Hepatocyte (in vitro differentiated cells): ENCODE measurements around the gene FAM193A. TPM values are rescaled to one million over a fixed set of nuclear protein-coding genes. Genes with fewer than 3 reads are reported as not detected.
"Not testable (repeated sequence)": the region's sequence is repeated elsewhere in the genome, so short reads cannot be mapped to it uniquely, and the experiment has no call there.

Source experiments
- DNase-seq: peaks from one replicate; pipeline ENCODE4 v3.0.0-alpha.2; 2016; ENCODE audit warnings: low spot score
- H2AFZ ChIP-seq: fragments of 200-600 bp; sonication (generic); 2 replicates; pipeline ENCODE4 v1.6.0; 2016; ENCODE audit warnings: antibody characterized with exemption, mild to moderate bottlenecking
- H3K27ac ChIP-seq: fragments of 200-600 bp; sonication (generic); 2 replicates; pipeline ENCODE4 v1.5.1; 2016; ENCODE audit warnings: mild to moderate bottlenecking
- H3K27me3 ChIP-seq: fragments of 200-600 bp; sonication (generic); 2 replicates; pipeline ENCODE4 v1.6.1; 2016
- H3K36me3 ChIP-seq: fragments of 200-600 bp; sonication (generic); replicated peaks from 2 replicates; pipeline ENCODE4 v1.5.1; 2016; ENCODE audit warnings: low read depth; ENCODE audit not compliant: insufficient read depth
- H3K4me1 ChIP-seq: fragments of 200-600 bp; sonication (generic); 2 replicates; pipeline ENCODE4 v1.5.1; 2016; ENCODE audit warnings: mild to moderate bottlenecking, moderate library complexity; ENCODE audit not compliant: insufficient read depth
- H3K4me2 ChIP-seq: fragments of 200-600 bp; sonication (generic); 2 replicates; pipeline ENCODE4 v1.6.0; 2016
- H3K4me3 ChIP-seq: fragments of 200-600 bp; sonication (generic); 2 replicates; pipeline ENCODE4 v1.5.1; 2016; ENCODE audit warnings: mild to moderate bottlenecking
- H3K79me2 ChIP-seq: fragments of 200-600 bp; sonication (generic); 2 replicates; pipeline ENCODE4 v1.6.0; 2017; ENCODE audit warnings: mild to moderate bottlenecking
- H3K9me2 ChIP-seq: fragments of 200-600 bp; sonication (generic); replicated peaks from 2 replicates; pipeline ENCODE4 v1.6.0; 2017; ENCODE audit warnings: mild to moderate bottlenecking; ENCODE audit not compliant: insufficient read depth
- H3K9me3 ChIP-seq: fragments of 200-600 bp; sonication (generic); 2 replicates; pipeline ENCODE4 v1.5.1; 2016; ENCODE audit warnings: low read depth, mild to moderate bottlenecking
- H4K20me1 ChIP-seq: fragments of 200-600 bp; sonication (generic); 2 replicates; pipeline ENCODE4 v1.6.0; 2016; ENCODE audit warnings: mild to moderate bottlenecking; ENCODE audit not compliant: insufficient read depth, poor library complexity, severe bottlenecking
- EZH2 ChIP-seq: fragments of 200-600 bp; sonication (generic); IDR thresholded peaks from 2 replicates; pipeline ENCODE4 v1.6.1; 2016; ENCODE audit warnings: antibody characterized with exemption, mild to moderate bottlenecking, borderline replicate concordance
- EZH2phosphoT487 ChIP-seq: fragments of 200-600 bp; sonication (generic); IDR thresholded peaks from one replicate; pipeline ENCODE4 v1.6.1; 2018; ENCODE audit warnings: antibody characterized with exemption, mild to moderate bottlenecking, low read depth, moderate library complexity; ENCODE audit not compliant: unreplicated experiment, severe bottlenecking
- WGBS: methylation state at CpG from one replicate; pipeline ENCODE4 v1.1.6; 2016; ENCODE audit warnings: low lambda C conversion rate; ENCODE audit errors: missing lambda C conversion rate; 5-methylcytosine and 5-hydroxymethylcytosine counted together
- polyA plus RNA-seq: library from polyadenylated mRNA; unstranded; fragments of >200 nt; fragmentation: Nextera tagmentation; extraction: Ambion mirVana; gene quantifications from 2 replicates; pipeline ENCODE4 v1.2.1, GENCODE V29; 2016
- total RNA-seq: library from RNA; depleted of rRNA; stranded (reverse); fragments of >200 nt; gene quantifications from 2 replicates; pipeline ENCODE4 v1.2.3, GENCODE V29; 2014
- TF ChIP-seq, protein P1 (sequence below): fragments of 200-600 bp; sonication (generic); IDR thresholded peaks from 2 replicates; pipeline ENCODE4 v1.5.1; 2016; ENCODE audit warnings: antibody characterized with exemption, mild to moderate bottlenecking; ENCODE audit not compliant: poor library complexity

Gene FAM193A
- total and polyA plus RNA-seq, 2 experiments from 2014 or later, result 11.4 to 15.8 TPM

GRCh38 chr4:2535376-2536192 is 863 bp upstream of the FAM193A start:
- H3K9me2 ChIP-seq, result no peaks in the 10 kb centered on the region
- H3K4me1 ChIP-seq, result peaks cover 25% of the 10 kb centered on the region
- H3K79me2 ChIP-seq, result peaks cover 38% of the 10 kb centered on the region
- H3K4me2 ChIP-seq, result peak overlapping the region; percentile 91
- H4K20me1 ChIP-seq, result peaks cover 32% of the 10 kb centered on the region
- 3% methylated on average over 46 of the region's 77 CpGs for WGBS
- no peaks in the 10 kb centered on the region for H3K9me3 ChIP-seq
- H3K27me3 ChIP-seq, result no peaks in the 10 kb centered on the region
- peak overlapping the region; percentile 97 for H3K27ac ChIP-seq
- no peak for TF ChIP-seq EZH2phosphoT487
- TF ChIP-seq EZH2, result no peak
- TF ChIP-seq, protein P1, sequence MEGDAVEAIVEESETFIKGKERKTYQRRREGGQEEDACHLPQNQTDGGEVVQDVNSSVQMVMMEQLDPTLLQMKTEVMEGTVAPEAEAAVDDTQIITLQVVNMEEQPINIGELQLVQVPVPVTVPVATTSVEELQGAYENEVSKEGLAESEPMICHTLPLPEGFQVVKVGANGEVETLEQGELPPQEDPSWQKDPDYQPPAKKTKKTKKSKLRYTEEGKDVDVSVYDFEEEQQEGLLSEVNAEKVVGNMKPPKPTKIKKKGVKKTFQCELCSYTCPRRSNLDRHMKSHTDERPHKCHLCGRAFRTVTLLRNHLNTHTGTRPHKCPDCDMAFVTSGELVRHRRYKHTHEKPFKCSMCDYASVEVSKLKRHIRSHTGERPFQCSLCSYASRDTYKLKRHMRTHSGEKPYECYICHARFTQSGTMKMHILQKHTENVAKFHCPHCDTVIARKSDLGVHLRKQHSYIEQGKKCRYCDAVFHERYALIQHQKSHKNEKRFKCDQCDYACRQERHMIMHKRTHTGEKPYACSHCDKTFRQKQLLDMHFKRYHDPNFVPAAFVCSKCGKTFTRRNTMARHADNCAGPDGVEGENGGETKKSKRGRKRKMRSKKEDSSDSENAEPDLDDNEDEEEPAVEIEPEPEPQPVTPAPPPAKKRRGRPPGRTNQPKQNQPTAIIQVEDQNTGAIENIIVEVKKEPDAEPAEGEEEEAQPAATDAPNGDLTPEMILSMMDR, result peak; percentile 21
- H2AFZ ChIP-seq, result peak overlapping the region; percentile 89
- H3K4me3 ChIP-seq, result peak overlapping the region; percentile 84
- peak; percentile 63 for DNase-seq
- H3K36me3 ChIP-seq, result no peaks in the 10 kb centered on the region

GRCh38 chr4:2537011-2537830 is 774 bp downstream of the FAM193A start:
- H3K79me2 ChIP-seq, result peaks cover 55% of the 10 kb centered on the region

DNA sequence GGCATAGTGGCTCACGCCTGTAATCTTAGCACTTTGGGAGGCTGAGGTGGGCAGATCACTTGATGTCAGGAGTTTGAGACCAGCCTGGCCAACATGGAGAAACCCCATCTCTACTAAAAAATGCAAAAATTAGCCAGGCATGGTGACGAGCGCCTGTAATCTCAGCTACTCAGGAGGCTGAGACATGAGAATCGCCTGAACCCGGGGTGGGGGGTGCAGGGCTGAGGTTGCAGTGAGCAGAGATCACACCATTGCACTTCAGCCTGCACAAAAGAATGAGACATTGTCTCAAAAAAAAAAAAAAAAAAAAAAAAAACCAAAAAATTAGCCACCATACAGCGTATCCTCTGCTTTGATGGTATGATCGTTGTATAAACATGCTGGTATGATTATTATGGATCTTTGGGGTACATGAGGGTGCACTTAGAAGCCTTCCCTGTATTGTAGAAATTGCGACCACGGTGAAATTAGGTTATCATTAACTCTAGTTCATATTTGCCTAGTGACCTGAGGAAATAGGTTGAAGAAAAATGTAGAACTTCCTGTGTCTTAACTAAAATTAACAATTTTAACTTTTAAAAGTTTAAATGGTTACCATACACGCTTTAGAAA is 7.2 kb downstream of the FAM193A start:
- H3K79me2 ChIP-seq, result peaks cover 100% of the 10 kb centered on the region
- not testable (repeated sequence) for H2AFZ ChIP-seq, H3K4me2 ChIP-seq, H3K9me3 ChIP-seq, H3K27ac ChIP-seq, H3K4me1 ChIP-seq, H3K9me2 ChIP-seq, DNase-seq, H3K4me3 ChIP-seq, H3K27me3 ChIP-seq, H3K36me3 ChIP-seq
- WGBS, result 87% methylated on average over 10 of the region's 10 CpGs
- peaks cover 98% of the 10 kb centered on the region for H4K20me1 ChIP-seq

More at GRCh38 chr4:2537011-2537830, 774 bp downstream of the FAM193A start:
- peaks cover 25% of the 10 kb centered on the region for H3K4me1 ChIP-seq
- DNase-seq, result peak; percentile 82
- peaks cover 47% of the 10 kb centered on the region for H4K20me1 ChIP-seq
- H3K9me3 ChIP-seq, result no peaks in the 10 kb centered on the region
- peak overlapping the region; percentile 74 for H3K4me3 ChIP-seq
- H3K27ac ChIP-seq, result peak overlapping the region; percentile 94
- H2AFZ ChIP-seq, result peak overlapping the region; percentile 39
- H3K36me3 ChIP-seq, result no peaks in the 10 kb centered on the region
- peak overlapping the region; percentile 88 for H3K4me2 ChIP-seq
- under 1% methylated on average over 81 of the region's 103 CpGs for WGBS
- H3K27me3 ChIP-seq, result no peaks in the 10 kb centered on the region
- H3K9me2 ChIP-seq, result no peaks in the 10 kb centered on the region
- TF ChIP-seq EZH2, result no peak
- TF ChIP-seq, protein P1, result no peak
